GM18868 (cell line): Measurements from ENCODE around the gene FADD.
"Not testable (repeated sequence)": the region's sequence is repeated elsewhere in the genome, so short reads cannot be mapped to it uniquely, and the experiment has no call there.

ENCODE experiments used
- ATAC-seq: cut with Tn5 transposase; IDR thresholded peaks from one replicate; pipeline ENCODE4 v1.9.1; 2021; ENCODE audit warnings: mild to moderate bottlenecking, moderate library complexity; ENCODE audit not compliant: unreplicated experiment

FADD gene

GRCh38 chr11:70180906-70181305 lies 22.2 kb upstream of the FADD start:
- no peak for ATAC-seq

DNA sequence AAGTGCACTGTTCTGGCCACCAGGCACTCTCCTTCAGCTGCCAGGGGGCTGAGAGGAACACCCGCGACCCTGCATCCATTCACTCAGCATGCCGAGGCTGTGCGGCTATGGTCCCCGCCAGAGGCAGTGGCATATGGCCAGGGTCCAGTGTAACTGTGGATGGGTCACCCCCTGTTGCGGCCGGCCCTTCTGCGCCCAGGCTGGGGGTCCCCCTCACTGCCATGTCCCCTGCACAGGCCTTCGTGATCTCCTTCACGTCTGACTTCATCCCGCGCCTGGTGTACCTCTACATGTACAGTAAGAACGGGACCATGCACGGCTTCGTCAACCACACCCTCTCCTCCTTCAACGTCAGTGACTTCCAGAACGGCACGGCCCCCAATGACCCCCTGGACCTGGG lies 20.8 kb upstream of the FADD start:
- ATAC-seq: no peak

DNA sequence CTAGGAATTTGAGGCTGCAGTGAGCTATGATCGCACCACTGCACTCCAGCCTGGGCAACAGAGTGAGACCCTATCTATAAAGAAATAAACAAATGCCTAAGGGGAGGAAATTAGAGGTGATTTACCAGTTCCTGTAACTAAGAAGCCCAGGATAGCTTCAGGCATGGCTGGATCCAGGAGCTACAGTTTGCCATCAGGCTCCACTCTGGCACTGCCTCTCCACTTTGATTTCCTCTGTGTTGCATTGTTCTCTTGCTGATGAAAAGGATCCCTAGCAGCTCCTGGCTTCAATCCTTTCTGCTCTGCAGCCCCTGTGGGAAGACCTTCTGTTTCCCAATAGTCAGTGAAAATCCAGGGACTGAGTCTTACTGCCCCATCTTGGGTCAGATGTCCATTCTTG lies 20.1 kb upstream of the FADD start:
- no peak for ATAC-seq

DNA sequence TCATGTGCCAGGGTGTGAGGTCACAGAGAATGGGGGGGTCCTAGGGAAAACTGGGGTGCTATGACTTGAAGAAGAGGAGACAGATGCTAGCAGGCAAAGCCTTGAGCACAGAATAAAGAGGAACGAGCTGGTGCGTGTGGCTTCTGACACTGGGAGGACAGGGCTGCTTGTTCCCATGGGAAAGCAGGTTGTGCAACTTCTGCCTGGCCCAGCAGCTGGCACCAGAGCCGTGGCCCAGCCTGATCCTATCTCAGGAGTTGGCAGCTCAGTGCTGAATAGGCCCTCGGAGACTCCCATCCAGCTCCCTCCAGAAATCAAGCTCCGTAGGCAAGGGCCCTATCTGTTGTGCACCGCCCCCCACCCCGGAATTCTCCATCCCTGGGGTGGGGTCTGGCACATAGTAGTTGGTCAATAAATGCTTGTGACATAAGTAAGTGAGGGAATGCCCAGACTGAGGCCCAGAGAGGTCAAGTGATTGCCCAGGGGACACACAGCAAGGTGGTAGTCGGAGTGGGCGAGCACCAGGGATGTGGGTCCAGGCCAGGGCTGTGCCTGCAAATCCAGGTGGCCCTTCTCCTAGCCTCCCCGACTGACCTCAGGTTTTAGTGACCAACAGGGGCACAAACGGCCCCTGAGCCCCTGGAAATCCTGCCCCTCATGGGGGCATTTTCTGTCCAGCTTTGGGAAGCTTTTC lies 19.5 kb upstream of the FADD start:
- ATAC-seq: no peak

DNA sequence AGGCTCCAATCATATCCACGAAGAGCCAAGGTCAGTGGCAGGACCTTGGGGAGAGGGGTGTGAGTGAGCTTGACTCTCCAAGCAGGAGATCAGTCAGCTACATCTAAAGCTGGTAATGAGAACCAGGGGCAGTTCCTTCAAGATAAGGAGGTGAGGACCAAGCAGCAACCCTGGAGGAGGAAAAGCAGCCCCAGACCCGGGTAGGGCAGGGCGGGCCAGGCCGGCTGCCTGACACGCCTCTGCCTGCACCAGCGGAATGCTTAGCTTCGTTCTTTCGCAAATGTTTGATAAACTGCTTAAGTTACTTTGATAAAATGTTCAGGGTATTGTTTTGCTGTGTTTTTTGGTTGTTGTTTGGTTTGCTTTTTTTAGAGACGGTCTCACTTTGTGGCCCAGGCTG lies 18.7 kb upstream of the FADD start:
- ATAC-seq: no peak

DNA sequence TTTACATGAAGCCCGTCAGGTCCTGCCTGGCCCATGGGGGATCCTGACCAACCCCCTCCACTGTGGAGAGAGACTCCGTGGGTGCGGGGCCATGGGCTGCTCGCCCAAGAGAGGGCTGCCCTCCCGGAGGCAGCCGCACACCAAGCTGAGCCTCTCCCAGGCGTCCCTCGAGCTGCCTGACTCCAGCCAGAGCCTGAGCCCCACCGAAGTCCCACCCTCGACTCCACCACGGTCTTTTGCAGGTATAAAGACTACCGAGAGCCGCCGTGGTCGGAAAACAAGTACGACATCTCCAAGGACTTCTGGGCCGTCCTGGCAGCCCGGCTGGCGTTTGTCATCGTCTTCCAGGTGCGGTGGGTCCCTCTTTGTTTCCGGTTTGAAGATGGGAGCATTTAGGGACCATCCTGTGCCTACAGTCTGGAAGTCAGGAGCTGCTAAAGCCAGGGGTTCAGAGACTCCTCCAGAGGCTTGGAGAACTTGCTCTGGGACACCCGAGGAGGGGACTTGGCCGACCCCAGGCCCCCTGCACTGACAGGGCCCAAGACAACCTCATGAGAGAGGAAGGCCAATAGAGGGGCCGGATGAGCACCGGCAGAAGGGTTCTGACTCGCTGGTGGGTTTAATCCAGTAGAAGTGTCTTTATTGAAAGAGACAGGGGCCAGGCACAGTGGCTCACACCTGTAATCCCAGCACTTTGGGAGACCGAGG lies 17.6 kb upstream of the FADD start:
- no peak for ATAC-seq

- no peak for ATAC-seq
Measured at GRCh38 chr11:70186420-70186819, 16.7 kb upstream of the FADD start.

- no peak for ATAC-seq
Measured at GRCh38 chr11:70186936-70187335, 16.2 kb upstream of the FADD start.

- ATAC-seq: no peak
Measured at GRCh38 chr11:70187771-70188170, 15.3 kb upstream of the FADD start.

GRCh38 chr11:70189622-70190021 lies 13.5 kb upstream of the FADD start:
- ATAC-seq: no peak

DNA sequence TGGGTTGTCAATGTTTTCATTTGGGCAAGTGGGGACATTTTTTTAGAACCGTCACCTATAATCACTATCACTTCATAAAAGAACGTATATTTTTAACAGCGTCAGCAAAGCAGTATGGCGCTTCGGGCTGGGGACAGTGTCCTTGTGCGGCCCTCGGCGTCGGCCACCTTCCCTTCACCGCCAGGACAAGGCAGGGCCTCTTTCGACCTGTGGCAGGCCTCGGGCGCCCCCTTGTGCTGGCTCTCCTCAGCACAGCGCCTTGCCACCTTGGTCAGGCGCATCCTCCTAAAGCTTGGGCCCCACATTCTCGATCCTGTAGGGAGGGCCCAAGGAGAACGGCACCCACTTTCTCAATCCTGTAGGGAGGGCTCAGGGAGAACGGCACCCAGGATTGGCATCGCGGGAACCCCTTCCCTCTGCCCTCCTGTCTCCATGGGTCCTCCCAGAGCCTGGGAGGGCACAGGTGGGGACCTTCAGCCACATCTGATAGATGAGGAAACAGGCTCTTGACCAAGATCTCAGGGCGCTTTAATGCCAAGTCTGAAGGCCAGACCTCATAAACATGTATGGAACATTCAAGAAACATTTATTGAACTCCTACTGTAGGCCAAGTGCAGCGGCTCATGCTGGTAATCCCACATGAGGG lies 11.5 kb upstream of the FADD start:
- no peak for ATAC-seq

DNA sequence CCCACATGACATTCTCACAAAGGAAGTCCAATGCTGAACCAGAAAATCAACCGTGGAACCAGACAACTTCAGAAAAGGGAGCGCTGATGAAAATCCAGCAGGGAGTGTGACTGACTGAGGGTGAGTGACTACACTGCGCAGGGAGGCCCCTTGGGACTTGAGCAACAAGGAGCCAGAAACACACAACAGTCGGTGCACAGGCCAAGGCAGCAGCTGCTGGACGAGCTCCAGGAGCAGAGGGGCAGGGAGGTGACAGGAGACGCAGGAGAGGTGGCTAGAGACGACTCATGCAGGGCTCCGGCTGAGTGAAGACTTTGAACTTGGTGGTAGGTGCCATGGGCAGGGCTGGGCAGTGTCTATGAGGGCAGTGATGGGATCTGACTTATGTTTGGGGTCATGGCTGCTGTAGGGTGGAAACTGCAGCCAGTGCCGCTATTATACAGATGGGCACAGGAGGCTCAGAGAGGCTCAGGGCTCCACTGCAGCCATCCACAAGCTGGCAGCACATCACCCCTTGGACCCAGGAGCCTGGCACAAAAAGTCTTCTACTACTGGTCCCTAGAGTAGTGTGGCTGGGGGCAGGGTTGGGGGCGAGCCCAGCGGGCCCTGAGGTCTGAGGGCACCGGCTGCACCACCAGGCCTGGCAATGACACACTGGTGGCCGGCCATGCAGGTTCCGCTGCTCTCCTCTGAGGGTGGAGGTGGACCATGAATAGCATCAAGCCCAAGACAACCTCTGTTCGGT lies 10.3 kb upstream of the FADD start:
- no peak for ATAC-seq

DNA sequence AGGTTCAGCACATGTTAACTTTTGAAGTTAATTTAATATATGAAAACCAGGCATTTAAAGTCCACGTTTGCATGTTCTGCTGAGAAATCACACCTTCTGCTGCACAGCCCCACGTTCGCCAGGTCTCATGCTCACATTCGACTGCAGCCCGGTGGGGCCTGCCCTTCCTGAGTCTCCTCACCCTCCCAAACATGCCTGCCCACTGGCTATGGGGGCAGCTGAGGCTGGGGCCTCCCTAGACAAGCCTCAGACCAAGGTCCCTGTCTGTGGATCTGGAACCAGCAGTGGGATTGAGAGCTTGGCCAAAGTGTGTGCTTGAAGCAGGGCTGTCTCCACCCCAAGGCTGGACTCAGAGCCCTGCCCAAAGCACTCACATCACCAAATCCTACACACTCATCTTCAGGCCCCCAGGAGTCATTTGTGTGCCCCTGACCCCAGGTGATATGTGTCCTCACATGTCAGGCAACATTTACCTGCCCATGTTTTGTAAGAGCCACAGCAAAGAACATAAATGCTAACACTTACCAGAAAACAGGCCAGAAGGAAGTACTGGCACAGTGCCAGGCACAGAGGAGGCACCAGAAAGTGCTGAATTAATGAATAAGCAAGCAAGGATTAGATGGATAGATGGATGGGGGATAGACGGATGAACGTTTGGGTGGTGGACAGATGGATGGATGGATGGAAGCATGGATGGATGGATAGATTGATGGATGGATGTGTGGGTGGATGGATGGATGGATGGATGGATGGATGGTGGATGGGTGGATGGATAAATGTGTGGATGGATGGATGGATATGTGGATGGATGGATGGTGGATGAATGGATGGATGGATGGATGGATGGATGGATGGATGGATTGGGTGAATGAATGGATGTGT lies 9.4 kb upstream of the FADD start:
- no peak for ATAC-seq

DNA sequence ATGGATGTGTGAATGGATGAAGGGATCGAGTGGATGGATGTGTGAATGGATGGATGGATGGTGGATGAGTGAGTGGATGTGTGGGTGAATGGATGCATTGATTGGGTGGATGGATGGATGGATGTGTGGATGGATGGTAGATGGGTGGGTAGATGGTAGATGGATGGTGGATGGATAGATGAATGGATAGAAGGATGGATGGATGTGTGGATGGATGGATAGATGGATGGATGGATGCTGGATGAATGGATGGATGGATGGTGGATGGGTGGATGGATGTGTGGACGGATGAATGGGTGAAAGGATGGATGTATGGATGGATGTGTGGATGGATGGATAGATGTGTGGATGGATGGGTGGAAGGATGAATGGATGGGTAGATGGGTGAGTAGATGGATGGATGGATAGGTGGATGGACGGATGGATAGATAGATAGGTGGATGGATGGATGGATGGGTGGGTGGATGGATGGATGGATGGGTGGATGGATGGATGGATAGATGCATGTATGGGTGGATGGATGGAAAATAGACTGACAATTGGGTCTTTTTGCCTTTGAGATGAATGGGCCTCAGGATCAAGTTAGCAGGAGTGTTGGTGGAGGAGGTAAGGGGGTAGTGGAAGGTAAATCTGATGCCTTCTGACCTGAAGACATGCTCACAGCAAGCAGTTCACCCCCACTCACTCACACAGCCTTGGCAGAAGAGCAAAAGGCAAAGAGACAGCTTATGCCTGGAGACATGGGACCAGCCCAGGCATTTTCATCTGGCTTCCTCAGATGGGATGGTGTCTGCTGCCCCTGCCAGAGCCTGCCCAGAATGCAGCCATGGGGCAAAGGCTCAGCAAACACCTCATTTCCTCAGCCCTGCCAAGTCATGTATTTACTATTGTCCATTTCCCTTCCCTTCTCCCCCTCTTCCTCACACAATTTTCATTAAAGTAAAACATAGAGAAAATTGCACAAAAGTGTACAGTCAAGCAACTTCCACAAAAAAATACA lies 8.0 kb upstream of the FADD start:
- ATAC-seq: no peak

DNA sequence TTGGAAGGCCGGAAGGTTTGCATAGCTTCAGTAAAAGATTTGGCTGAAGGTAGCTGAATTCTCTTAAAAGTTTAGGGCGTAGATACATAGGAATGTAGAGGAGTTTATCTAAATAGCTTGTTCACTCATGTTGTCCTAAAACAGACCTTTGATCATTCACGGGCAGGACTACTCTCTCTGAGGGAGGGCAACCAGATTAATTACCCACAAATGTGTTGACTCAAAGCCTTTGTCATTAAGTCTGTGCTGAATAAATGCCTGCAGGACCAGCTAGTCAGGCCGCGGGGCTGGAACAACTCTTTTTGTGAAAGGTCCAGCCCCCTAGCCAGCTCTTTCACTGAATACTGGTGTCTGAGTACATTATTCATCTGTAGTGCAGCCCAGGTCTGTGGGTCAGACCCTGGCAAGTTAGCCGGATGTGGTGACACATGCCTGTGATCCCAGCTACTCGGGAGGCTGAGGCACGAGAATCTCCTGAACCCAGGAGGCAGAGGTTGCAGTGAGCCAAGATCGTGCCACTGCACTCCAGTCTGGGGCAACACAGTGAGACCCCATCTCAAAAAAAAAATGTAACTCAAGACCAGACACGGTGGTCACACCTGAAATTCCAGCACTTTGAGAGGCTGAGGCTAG lies 2.8 kb upstream of the FADD start:
- no peak for ATAC-seq

- ATAC-seq: not testable (repeated sequence)
Measured at GRCh38 chr11:70201047-70201446, 2.0 kb upstream of the FADD start.

DNA sequence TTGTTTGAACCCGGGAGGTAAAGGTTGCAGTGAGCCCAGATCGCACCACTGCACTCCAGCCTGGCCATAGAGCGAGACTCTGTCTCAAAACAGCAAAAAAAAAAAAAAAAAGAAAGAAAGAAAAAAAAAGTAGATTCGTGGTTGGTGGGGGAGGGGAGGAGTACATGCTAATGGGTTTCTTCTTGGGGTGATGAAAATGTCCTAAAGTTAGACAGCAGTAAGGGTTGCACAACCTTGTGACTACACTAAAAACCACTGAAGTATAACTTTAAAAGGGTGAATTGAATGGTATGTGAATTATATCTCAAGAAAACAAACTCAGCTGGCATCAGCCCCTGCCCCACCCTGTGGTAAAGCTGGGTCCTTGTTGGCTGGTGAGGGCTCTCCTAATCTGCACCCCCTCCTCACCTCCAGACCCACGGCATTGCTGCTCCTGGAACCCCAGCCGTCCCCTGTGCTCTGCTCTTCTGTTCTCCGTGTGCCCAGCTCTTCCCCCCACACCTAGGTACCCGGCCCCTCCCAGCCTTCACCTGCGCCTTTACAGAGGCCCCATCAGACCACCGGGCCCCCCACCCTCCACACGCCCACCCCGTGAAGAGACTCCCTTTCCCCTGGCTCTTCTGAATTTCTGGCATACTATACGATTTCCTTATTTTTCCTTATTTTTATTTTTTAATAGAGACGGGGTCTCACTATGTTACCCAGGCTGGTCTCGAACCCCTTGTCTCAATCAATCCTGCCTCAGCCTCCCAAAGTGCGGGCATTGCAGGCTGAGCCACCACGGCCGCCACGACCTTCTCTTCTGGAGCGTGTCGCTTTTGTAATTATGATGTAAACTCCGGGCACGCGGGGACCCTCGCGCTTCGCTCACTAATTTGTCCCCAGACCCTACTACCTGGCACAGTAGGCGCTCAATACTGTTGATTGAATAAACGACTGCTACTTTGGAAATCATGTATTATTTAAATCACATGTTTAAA lies 924 bp upstream of the FADD start:
- ATAC-seq: no peak
